ENCODE data around the gene STAT4.

The STAT4 gene

GRCh38 chr2:191174442-191174841, 23.6 kb upstream of the STAT4 start:
- no peak for DNase-seq (ENCODE audit: low read depth in 1 of 2, low spot score in 1 of 2)

- no peak for DNase-seq (ENCODE audit: low read depth in 1 of 2, low spot score in 1 of 2)
These were observed 22.4 kb upstream of the STAT4 start for GRCh38 chr2:191173206-191173605.

- DNase-seq (ENCODE audit: low read depth in 1 of 2, low spot score in 1 of 2): no peak
These were observed 21.0 kb upstream of the STAT4 start for GRCh38 chr2:191171708-191172355.

- DNase-seq (ENCODE audit: low read depth in 1 of 2, low spot score in 1 of 2): no peak
These were observed 20.5 kb upstream of the STAT4 start for GRCh38 chr2:191171286-191171685.

DNA sequence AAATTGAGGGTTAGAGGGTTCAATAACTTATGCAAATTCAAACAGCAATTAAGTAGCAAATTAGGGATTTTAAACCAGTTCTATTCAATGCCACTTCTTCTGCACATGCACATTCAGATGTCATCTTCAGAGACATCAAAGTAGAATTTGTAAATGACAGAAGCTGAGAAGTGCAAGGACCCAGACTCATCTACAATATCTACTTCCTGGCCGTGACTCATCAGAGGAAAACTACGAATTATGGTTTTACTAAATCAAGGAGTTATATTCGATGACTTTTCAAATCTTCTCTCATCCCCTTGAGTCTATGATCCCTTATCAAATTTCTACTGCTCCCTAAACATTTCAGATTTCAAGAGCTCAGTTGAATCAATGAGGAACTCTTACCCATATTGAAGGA, 20.0 kb upstream of the STAT4 start:
- no peak for DNase-seq (ENCODE audit: low read depth in 1 of 2, low spot score in 1 of 2)

DNA sequence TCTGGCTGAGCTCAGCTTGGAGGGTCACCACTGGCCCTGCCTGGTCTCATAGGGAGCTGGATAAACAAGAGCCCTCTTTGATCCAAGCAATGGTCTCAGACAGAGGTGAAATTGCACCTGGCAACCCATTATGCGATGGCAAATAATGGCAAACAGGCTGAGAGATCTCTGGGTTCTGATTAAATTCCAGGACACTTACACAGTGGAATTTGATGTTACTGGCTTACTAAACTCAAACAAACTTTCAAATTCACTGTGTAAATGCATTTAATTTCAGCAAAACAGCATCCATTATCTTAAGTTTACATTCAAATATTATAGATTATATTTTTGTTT, 19.5 kb upstream of the STAT4 start:
- no peak for DNase-seq (ENCODE audit: low read depth in 1 of 2, low spot score in 1 of 2)

DNA sequence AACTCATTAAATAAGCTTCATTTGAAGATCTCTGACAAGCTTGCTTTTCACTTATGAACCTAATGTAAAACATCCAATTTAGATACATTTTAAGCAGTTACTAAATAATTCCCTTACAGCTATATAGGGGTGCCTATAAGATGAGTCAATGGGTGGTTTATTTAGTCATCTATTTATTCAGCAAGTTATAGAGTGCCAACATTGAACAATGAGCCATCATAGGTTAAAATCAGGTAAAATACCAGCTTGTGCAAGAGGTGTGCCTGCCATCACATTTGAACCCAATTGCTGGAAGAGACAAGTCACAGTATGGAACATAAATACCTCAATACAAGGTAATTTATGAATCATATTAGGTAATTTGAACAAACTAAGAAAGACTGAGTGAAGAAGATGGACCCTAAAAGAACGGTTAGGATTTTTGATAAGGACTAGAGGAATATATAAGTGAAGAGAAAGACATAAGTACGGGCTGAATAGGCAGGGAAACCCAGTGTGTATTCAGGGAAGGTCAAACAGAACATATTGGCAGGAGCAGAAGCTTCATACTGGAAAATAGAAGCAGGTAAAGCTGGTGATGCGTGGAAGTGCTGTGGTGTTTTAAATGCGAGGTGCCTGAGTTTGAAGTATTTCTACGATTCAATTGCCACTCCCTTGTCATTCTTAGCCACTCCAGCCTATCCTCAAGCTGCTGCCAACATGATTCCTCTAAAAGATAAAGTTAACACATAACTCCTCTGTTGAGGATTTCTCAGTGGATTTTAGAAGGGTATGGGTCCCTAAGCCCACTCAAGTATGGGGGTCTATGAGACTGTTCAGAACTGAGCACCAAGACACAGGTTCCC, 18.9 kb upstream of the STAT4 start:
- no peak for DNase-seq (ENCODE audit: low read depth in 1 of 2, low spot score in 1 of 2)

DNA sequence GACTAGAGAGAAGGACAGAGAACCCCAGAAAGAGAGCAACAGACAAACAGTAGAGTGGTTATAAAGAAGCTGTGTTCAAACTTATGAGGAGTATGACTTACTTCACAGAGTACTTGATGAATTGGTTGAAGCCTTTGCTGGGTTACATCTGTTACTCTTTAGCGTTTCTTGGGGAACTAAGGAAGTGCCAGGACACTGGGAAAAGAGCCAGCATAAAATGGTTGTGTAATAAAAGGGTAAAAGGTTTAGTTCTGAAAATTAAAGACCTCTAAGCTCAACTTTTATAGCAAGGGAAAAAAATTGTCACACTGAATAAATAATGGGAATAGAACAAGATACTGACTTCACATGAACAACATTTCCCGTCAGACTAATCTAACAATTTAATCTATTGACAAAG, 17.0 kb upstream of the STAT4 start:
- no peak for DNase-seq (ENCODE audit: low read depth in 1 of 2, low spot score in 1 of 2)

DNA sequence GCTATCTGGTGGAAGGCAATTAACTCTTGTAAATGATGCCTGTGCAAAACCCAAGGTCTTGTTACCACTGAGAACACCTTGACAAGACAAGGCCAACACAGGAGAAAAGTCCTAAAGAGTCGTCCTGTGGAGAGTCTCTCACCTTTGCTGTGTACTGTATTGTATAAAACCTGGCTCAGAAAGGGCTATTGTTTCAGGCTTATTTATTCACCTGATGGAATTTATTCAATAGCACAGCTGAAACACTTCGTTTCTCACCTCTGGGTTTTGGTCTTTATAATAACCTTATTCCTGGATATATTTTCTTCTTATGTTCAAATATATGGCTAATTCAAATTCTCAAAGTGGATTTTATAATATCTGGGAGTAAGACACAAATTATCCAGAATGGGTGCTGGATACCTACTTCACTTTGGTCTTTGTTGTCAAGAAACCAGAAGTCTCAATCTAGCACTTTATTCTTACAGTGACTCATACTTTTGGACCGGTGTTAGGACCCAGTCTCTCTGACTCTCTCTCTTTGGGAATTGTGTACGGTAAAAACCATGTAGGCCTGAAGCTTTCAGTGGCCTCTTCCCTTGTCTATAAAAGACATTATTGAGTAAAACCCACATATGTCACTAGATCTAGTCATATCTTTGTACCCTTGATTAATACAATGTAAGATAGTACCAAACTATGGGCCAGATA, 16.1 kb upstream of the STAT4 start:
- DNase-seq (ENCODE audit: low read depth in 1 of 2, low spot score in 1 of 2): no peak

- DNase-seq (ENCODE audit: low read depth in 1 of 2, low spot score in 1 of 2): no peak
These were observed 15.4 kb upstream of the STAT4 start for GRCh38 chr2:191166111-191166755.

DNA sequence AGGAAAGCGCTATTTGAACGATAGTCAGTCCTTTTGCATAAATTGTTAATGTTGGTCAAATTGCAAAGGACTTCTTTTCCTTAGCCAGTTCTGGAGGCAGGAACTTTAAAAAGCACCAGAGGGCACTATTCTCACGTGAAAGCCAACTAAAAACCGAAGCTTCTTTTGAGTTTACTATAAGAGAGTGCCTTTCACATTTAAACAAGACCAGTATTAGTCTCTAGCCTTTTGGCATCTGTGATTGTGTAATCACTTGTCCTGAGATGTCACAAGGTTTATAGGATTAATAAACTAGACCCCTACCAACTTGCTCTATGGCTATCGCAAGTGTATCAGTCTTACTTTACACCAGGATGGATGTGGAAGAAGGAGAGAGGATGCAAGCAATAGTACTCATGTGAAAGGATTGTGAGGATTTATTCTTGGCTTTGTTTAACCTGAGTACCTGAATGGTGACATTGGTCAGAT, 14.4 kb upstream of the STAT4 start:
- DNase-seq (ENCODE audit: low read depth in 1 of 2, low spot score in 1 of 2): no peak

GRCh38 chr2:191158747-191159146, 8.0 kb upstream of the STAT4 start:
- no peak for DNase-seq (ENCODE audit: low read depth in 1 of 2, low spot score in 1 of 2)

DNA sequence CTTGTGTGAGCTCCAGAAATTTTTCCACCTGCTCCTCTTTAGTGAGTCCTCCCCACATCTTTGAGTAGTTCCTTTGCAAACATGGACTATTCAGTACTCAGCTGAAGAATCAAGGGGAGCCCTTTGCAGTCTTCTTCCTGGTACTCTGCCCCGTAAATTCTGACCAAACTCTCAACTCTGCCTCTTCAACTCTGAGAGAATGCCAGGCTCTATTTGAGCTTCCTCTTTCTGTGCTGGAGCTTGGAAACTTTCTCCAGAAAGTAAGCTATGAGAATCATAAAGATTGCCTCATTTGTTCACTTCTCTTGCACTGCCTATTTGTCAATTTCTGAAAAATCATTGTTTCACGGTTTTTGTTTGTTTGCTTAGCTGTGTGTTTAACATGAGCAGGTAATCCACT, 7.4 kb upstream of the STAT4 start:
- DNase-seq (ENCODE audit: low read depth in 1 of 2, low spot score in 1 of 2): no peak

GRCh38 chr2:191155608-191156071, 4.8 kb upstream of the STAT4 start:
- DNase-seq (ENCODE audit: low read depth in 1 of 2, low spot score in 1 of 2): no peak

DNA sequence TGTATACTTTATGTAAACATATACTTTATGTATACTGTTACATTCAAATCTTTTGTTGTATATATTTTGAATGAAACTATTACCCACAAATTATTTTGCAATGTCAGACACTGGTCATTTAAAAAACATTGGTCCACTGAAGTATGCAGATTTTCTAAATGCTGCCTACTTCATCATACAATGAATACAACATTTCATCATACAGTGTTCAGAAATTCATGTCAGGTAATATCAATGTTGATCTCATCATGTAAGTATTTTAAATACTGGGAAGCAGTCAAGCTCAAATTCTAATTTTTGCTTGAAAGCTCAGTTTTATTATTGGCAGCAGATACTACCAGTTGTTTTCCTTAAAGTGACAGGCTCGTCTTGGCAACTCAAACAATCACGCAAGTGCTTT, 2.9 kb upstream of the STAT4 start:
- DNase-seq (ENCODE audit: low read depth in 1 of 2, low spot score in 1 of 2): no peak

GRCh38 chr2:191152482-191153240, 1.9 kb upstream of the STAT4 start:
- no peak for DNase-seq (ENCODE audit: low read depth in 1 of 2, low spot score in 1 of 2)

GRCh38 chr2:191151331-191151730, 537 bp upstream of the STAT4 start:
- DNase-seq (ENCODE audit: low read depth in 1 of 2, low spot score in 1 of 2): no peak

- DNase-seq (ENCODE audit: low read depth in 1 of 2, low spot score in 1 of 2): peak in 1 of 2 donors; percentile 16
These were observed 579 bp downstream of the STAT4 start for GRCh38 chr2:191150230-191150599.

- no peak for DNase-seq (ENCODE audit: low read depth in 1 of 2, low spot score in 1 of 2)
These were observed 1.4 kb downstream of the STAT4 start for GRCh38 chr2:191149391-191149790.

GRCh38 chr2:191148791-191149190, 2.0 kb downstream of the STAT4 start:
- no peak for DNase-seq (ENCODE audit: low read depth in 1 of 2, low spot score in 1 of 2)

GRCh38 chr2:191148281-191148680, 2.5 kb downstream of the STAT4 start:
- DNase-seq (ENCODE audit: low read depth in 1 of 2, low spot score in 1 of 2): no peak

Data from activated CD4-positive, alpha-beta T cell treated with anti-CD3 and anti-CD28 coated beads, Interleukin-2, amount 50 U/mL, for 24 hours (primary cell).